Stomach (tissue), 4 donors: ENCODE data around the gene HLA-G.

Source experiments
- POLR2A ChIP-seq, 4 donors: fragments of 450-650 bp; IDR thresholded peaks; one replicate each; pipeline ENCODE4 v1.6.1; 2016; ENCODE audit warnings: antibody characterized with exemption in 4 of 4, control low read depth in 2 of 4, mild to moderate bottlenecking in 1 of 4, moderate library complexity in 1 of 4
- POLR2AphosphoS5 ChIP-seq, 3 donors: sonication (generic); formaldehyde crosslinking; IDR thresholded peaks; one replicate each; pipeline ENCODE4 v1.6.1; 2016; ENCODE audit warnings: antibody characterized with exemption in 3 of 3
- TF ChIP-seq, protein P1 (sequence below), 7 experiments: fragments of 450-650 bp in 4 of 7; fragments of 200-600 bp in 3 of 7; sonication (generic) in 3 of 7; IDR thresholded peaks; one replicate each; pipeline ENCODE4 v1.5.1; 2016 to 2019; ENCODE audit warnings: antibody characterized with exemption in 7 of 7, control low read depth in 2 of 7, mild to moderate bottlenecking in 1 of 7

DNA sequence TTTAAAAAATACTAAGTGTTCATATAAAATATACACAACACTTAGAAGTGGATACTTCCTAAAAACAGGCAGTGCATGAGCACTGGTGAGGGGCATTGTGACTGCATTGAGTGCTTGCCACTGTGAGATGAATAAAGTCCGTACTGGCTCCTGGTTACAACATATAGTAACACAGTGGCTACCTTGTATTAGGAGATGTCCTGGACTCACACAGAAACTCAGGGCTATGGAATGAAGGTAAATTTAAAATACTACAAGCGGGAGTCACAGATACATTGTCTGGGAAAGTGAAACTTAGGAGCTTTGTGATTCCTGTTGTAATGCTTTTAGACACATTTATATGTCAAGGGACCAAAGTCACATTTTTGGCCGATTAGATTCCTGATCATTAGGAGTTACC lies 36.5 kb upstream of the HLA-G start:
- no peak for TF ChIP-seq POLR2A (IDR thresholded peaks at IDR 0.05)
- TF ChIP-seq, protein P1, sequence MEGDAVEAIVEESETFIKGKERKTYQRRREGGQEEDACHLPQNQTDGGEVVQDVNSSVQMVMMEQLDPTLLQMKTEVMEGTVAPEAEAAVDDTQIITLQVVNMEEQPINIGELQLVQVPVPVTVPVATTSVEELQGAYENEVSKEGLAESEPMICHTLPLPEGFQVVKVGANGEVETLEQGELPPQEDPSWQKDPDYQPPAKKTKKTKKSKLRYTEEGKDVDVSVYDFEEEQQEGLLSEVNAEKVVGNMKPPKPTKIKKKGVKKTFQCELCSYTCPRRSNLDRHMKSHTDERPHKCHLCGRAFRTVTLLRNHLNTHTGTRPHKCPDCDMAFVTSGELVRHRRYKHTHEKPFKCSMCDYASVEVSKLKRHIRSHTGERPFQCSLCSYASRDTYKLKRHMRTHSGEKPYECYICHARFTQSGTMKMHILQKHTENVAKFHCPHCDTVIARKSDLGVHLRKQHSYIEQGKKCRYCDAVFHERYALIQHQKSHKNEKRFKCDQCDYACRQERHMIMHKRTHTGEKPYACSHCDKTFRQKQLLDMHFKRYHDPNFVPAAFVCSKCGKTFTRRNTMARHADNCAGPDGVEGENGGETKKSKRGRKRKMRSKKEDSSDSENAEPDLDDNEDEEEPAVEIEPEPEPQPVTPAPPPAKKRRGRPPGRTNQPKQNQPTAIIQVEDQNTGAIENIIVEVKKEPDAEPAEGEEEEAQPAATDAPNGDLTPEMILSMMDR (IDR thresholded peaks at IDR 0.05), result no peak
- no peak for TF ChIP-seq POLR2AphosphoS5 (IDR thresholded peaks at IDR 0.05)
